OCI-LY1 (cell line): ENCODE results near the gene GOLGA6L7.

Experiments
- H2AFZ ChIP-seq: fragments of 200-600 bp; sonication (generic), shearing (Covaris generic); 2 replicates; pipeline ENCODE4 v1.6.0; 2014; ENCODE audit warnings: antibody characterized with exemption, mild to moderate bottlenecking, low read length
- H3F3A ChIP-seq: fragments of 200-600 bp; sonication (generic), shearing (Covaris generic); 2 replicates; pipeline ENCODE4 v1.6.0; 2014; ENCODE audit warnings: mild to moderate bottlenecking, antibody characterized with exemption, low read length, moderate library complexity; ENCODE audit not compliant: insufficient read depth
- H3K27ac ChIP-seq: fragments of 200-600 bp; sonication (generic); 2 replicates; pipeline ENCODE4 v1.5.1; 2014; ENCODE audit warnings: low read length, mixed run types, mild to moderate bottlenecking, low read depth; ENCODE audit not compliant: poor library complexity, severe bottlenecking
- H3K27me3 ChIP-seq: fragments of 200-600 bp; sonication (generic); 2 replicates; pipeline ENCODE4 v1.6.0; 2014; ENCODE audit warnings: antibody characterized with exemption, mild to moderate bottlenecking, low read length, moderate library complexity; ENCODE audit not compliant: insufficient read depth
- H3K36me3 ChIP-seq: fragments of 200-600 bp; sonication (generic); 2 replicates; pipeline ENCODE4 v1.6.1; 2014; ENCODE audit warnings: mild to moderate bottlenecking, antibody characterized with exemption, low read length, moderate library complexity, mixed read lengths; ENCODE audit not compliant: insufficient read depth
- H3K4me1 ChIP-seq: fragments of 200-600 bp; sonication (generic); 2 replicates; pipeline ENCODE4 v1.5.1; 2014; ENCODE audit warnings: mild to moderate bottlenecking, low read length, moderate library complexity; ENCODE audit not compliant: insufficient read depth, severe bottlenecking
- H3K4me2 ChIP-seq: fragments of 200-600 bp; sonication (generic), shearing (Covaris generic); 2 replicates; pipeline ENCODE4 v1.6.1; 2014; ENCODE audit warnings: low read length
- H3K4me3 ChIP-seq: fragments of 200-600 bp; sonication (generic); 2 replicates; pipeline ENCODE4 v1.5.1; 2014; ENCODE audit warnings: low read length, low read depth, mild to moderate bottlenecking, mixed read lengths; ENCODE audit not compliant: poor library complexity, severe bottlenecking
- H3K79me2 ChIP-seq: fragments of 200-600 bp; shearing (Covaris generic); 2 replicates; pipeline ENCODE4 v1.6.1; 2016; ENCODE audit warnings: mixed run types, low read length, mixed read lengths; ENCODE audit not compliant: insufficient read depth
- H3K9ac ChIP-seq: fragments of 200-600 bp; sonication (generic), shearing (Covaris generic); 2 replicates; pipeline ENCODE4 v1.6.1; 2014; ENCODE audit warnings: mild to moderate bottlenecking, low read length, mixed read lengths
- H3K9me2 ChIP-seq: fragments of 200-600 bp; sonication (generic), shearing (Covaris generic); 2 replicates; pipeline ENCODE4 v1.6.1; 2014; ENCODE audit warnings: low read depth, mild to moderate bottlenecking, low read length, mixed read lengths
- H3K9me3 ChIP-seq: fragments of 200-600 bp; shearing (Covaris generic); 2 replicates; pipeline ENCODE4 v1.6.1; 2014; ENCODE audit warnings: low read length, mixed read lengths
- H4K20me1 ChIP-seq: fragments of 200-600 bp; sonication (generic), shearing (Covaris generic); 2 replicates; pipeline ENCODE4 v1.6.0; 2016; ENCODE audit warnings: mild to moderate bottlenecking, low read length; ENCODE audit not compliant: insufficient read depth
- EZH2 ChIP-seq: fragments of 200-600 bp; sonication (generic), shearing (Covaris generic); IDR thresholded peaks from 2 replicates; pipeline ENCODE4 v1.8.0; 2017; ENCODE audit warnings: borderline replicate concordance, mixed run types, mild to moderate bottlenecking, antibody characterized with exemption, low read length, moderate library complexity, mixed read lengths
- TF ChIP-seq, protein P1 (sequence below): fragments of 200-600 bp; sonication (generic), shearing (Covaris generic); IDR thresholded peaks from 2 replicates; pipeline ENCODE4 v1.5.1; 2017; ENCODE audit warnings: mild to moderate bottlenecking, antibody characterized with exemption, low read length, moderate library complexity, mixed read lengths

The GOLGA6L7 gene

GRCh38 chr15:28875461-28876000 is 27.1 kb upstream of the GOLGA6L7 start:
- Histone ChIP-seq H3K79me2 (no peaks in the 10 kb centered on the region), H3K4me3 (no peak overlapping the region), H3K4me2 (no peak overlapping the region), H3K4me1 (no peaks in the 10 kb centered on the region), H3K27me3 (no peaks in the 10 kb centered on the region), H3K9ac (no peak overlapping the region), H3K36me3 (no peaks in the 10 kb centered on the region), H2AFZ (no peak overlapping the region), H3K27ac (no peak overlapping the region), H3K9me2 (no peaks in the 10 kb centered on the region), H3K9me3 (no peaks in the 10 kb centered on the region), H3F3A (no peaks in the 10 kb centered on the region), H4K20me1 (no peaks in the 10 kb centered on the region)
- TF ChIP-seq EZH2, result no peak

- no peak overlapping the region for H3K9ac ChIP-seq
- no peaks in the 10 kb centered on the region for H3K4me1 ChIP-seq
- H2AFZ ChIP-seq, result no peak overlapping the region
- H3F3A ChIP-seq, result no peaks in the 10 kb centered on the region
- H3K79me2 ChIP-seq, result no peaks in the 10 kb centered on the region
- no peaks in the 10 kb centered on the region for H3K9me3 ChIP-seq
- H3K9me2 ChIP-seq, result no peaks in the 10 kb centered on the region
- H3K27ac ChIP-seq, result no peak overlapping the region
- no peak overlapping the region for H3K4me3 ChIP-seq
- H3K4me2 ChIP-seq, result no peak overlapping the region
- H4K20me1 ChIP-seq, result no peaks in the 10 kb centered on the region
- no peaks in the 10 kb centered on the region for H3K36me3 ChIP-seq
- no peak for TF ChIP-seq EZH2
- TF ChIP-seq, protein P1, sequence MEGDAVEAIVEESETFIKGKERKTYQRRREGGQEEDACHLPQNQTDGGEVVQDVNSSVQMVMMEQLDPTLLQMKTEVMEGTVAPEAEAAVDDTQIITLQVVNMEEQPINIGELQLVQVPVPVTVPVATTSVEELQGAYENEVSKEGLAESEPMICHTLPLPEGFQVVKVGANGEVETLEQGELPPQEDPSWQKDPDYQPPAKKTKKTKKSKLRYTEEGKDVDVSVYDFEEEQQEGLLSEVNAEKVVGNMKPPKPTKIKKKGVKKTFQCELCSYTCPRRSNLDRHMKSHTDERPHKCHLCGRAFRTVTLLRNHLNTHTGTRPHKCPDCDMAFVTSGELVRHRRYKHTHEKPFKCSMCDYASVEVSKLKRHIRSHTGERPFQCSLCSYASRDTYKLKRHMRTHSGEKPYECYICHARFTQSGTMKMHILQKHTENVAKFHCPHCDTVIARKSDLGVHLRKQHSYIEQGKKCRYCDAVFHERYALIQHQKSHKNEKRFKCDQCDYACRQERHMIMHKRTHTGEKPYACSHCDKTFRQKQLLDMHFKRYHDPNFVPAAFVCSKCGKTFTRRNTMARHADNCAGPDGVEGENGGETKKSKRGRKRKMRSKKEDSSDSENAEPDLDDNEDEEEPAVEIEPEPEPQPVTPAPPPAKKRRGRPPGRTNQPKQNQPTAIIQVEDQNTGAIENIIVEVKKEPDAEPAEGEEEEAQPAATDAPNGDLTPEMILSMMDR, result no peak
- H3K27me3 ChIP-seq, result no peaks in the 10 kb centered on the region
These were observed 25.2 kb upstream of the GOLGA6L7 start for GRCh38 chr15:28873585-28874190.

DNA sequence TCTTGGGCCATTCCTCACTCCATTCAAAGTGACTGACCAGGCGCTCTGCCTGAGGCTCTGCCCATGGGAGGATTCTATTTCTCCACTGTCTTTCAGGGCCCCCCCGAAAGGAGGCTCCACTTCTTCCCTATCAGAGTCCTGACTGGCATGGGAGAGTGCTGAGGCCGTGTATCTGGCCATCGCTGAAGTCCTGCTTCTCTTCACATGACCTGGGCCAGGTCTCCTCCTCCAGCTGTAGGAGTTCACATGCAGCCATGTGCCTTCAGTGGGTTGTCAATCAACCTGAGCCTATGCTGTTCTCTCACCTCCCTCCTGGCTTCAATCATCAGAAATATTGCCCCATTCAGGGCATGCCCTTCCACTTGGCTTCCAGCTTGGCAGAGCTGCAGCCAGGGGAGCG is 24.6 kb upstream of the GOLGA6L7 start:
- no peaks in the 10 kb centered on the region for H3K79me2 ChIP-seq
- no peak overlapping the region for H3K4me2 ChIP-seq
- H3K36me3 ChIP-seq, result no peaks in the 10 kb centered on the region
- TF ChIP-seq, protein P1, result no peak
- no peak for TF ChIP-seq EZH2
- no peaks in the 10 kb centered on the region for H3F3A ChIP-seq
- no peaks in the 10 kb centered on the region for H3K9me3 ChIP-seq
- no peak overlapping the region for H3K27ac ChIP-seq
- H3K4me1 ChIP-seq, result no peaks in the 10 kb centered on the region
- H3K9ac ChIP-seq, result no peak overlapping the region
- H4K20me1 ChIP-seq, result no peaks in the 10 kb centered on the region
- no peaks in the 10 kb centered on the region for H3K9me2 ChIP-seq
- no peak overlapping the region for H3K4me3 ChIP-seq
- H3K27me3 ChIP-seq, result no peaks in the 10 kb centered on the region
- no peak overlapping the region for H2AFZ ChIP-seq

DNA sequence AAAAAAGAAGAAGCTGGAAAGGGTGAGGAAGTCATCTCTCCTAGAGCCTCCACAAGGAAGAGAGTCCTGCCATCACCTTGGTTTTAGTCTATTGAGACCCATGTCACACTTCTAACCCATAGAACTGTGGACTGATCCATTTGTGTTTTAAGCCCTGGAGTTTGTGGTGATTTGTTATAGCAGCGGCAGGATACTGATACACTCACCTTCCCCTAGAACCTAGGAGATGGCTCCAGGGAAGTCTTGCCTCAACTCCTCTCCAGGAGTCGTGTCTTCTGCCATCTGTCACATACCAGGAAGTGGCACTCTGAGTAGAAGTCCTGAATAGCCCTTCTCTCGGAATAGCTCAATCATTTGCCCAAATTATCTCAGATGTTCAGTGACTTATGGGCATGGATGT is 22.7 kb upstream of the GOLGA6L7 start:
- no peaks in the 10 kb centered on the region for H3K27me3 ChIP-seq
- H3K36me3 ChIP-seq, result no peaks in the 10 kb centered on the region
- H2AFZ ChIP-seq, result no peak overlapping the region
- no peak overlapping the region for H3K4me2 ChIP-seq
- H3K9me3 ChIP-seq, result no peaks in the 10 kb centered on the region
- H3K4me1 ChIP-seq, result no peaks in the 10 kb centered on the region
- no peaks in the 10 kb centered on the region for H3K79me2 ChIP-seq
- no peaks in the 10 kb centered on the region for H4K20me1 ChIP-seq
- no peak overlapping the region for H3K9ac ChIP-seq
- no peak overlapping the region for H3K27ac ChIP-seq
- no peaks in the 10 kb centered on the region for H3K9me2 ChIP-seq
- no peaks in the 10 kb centered on the region for H3F3A ChIP-seq
- TF ChIP-seq EZH2, result no peak
- TF ChIP-seq, protein P1, result no peak
- no peak overlapping the region for H3K4me3 ChIP-seq
